Caco-2 (cell line): ENCODE data around the gene PGC. TPM values are rescaled to one million over a fixed set of nuclear protein-coding genes. Genes with fewer than 3 reads are reported as not detected.

Source experiments
- BruUV-seq: library from RNA; stranded (reverse); fragments of 400-500 nt; replicated peaks from 2 replicates; lab custom pipeline; 2021; lab: Mats Ljungman, UMichigan
- CTCF ChIA-PET: fragments of 300-600 bp; sonication (Branson Sonifier 250); formaldehyde crosslinking; loops from one replicate; lab custom pipeline; 2022; ENCODE audit warnings: antibody characterized with exemption; lab: Charles Lee
- POLR2A ChIA-PET: fragments of 300-600 bp; sonication (Branson Sonifier 250); formaldehyde crosslinking; loops from one replicate; lab custom pipeline; 2022; ENCODE audit warnings: antibody characterized with exemption; lab: Charles Lee
- DNase-seq, 2 experiments: peaks; one replicate each; pipeline versions ENCODE4 v3.0.0 to v3.0.0-alpha.2; 2020 to 2022
- H3K27me3 ChIP-seq: replicated peaks from 2 replicates; pipeline ENCODE4 v1.6.0; 2011; ENCODE audit warnings: low read length; ENCODE audit not compliant: control insufficient read depth, insufficient read depth
- H3K36me3 ChIP-seq: 2 replicates; pipeline ENCODE4 v1.5.1; 2011; ENCODE audit warnings: low read length; ENCODE audit not compliant: control insufficient read depth, insufficient read depth
- H3K4me1 ChIP-seq: fragments of 250-450 bp; sonication (Bioruptor Pico); 2 replicates; pipeline ENCODE4 v1.5.1; 2020; ENCODE audit warnings: mild to moderate bottlenecking
- H3K4me3 ChIP-seq: 2 replicates; pipeline ENCODE4 v1.5.1; 2011; ENCODE audit warnings: low read depth, mild to moderate bottlenecking, control low read depth, low read length
- H3K9me3 ChIP-seq: fragments of 250-450 bp; sonication (Bioruptor Pico); 2 replicates; pipeline ENCODE4 v1.5.1; 2020; ENCODE audit warnings: mild to moderate bottlenecking, moderate library complexity
- H3K27ac Mint-ChIP-seq: one replicate; pipeline ENCODE4 v1.8.0; 2022; ENCODE audit warnings: mixed read lengths; ENCODE audit not compliant: unreplicated experiment
- H3K27me3 Mint-ChIP-seq: one replicate; pipeline ENCODE4 v1.8.0; 2022; ENCODE audit warnings: mixed read lengths; ENCODE audit not compliant: insufficient read depth, unreplicated experiment
- H3K36me3 Mint-ChIP-seq: one replicate; pipeline ENCODE4 v1.8.0; 2022; ENCODE audit warnings: mild to moderate bottlenecking, mixed read lengths; ENCODE audit not compliant: insufficient read depth, unreplicated experiment
- H3K4me1 Mint-ChIP-seq: one replicate; pipeline ENCODE4 v1.8.0; 2022; ENCODE audit warnings: low read depth, mixed read lengths; ENCODE audit not compliant: unreplicated experiment
- H3K4me3 Mint-ChIP-seq: one replicate; pipeline ENCODE4 v1.8.0; 2022; ENCODE audit warnings: mild to moderate bottlenecking, moderate library complexity, mixed read lengths; ENCODE audit not compliant: unreplicated experiment
- H3K9me3 Mint-ChIP-seq: one replicate; pipeline ENCODE4 v1.8.0; 2022; ENCODE audit warnings: mixed read lengths; ENCODE audit not compliant: unreplicated experiment
- intact Hi-C: fragments of 100-400 bp; cut with micrococcal nuclease; formaldehyde crosslinking; loops from one replicate; pipeline ENCODE4 v1.10.0; 2022; ENCODE audit not compliant: unreplicated experiment
- total RNA-seq: library from RNA; stranded (reverse); gene quantifications from 2 replicates; pipeline ENCODE4 v1.2.3, GENCODE V29; 2022
- TF ChIP-seq, protein P1 (sequence below), 2 experiments: fragments of 200-600 bp in 1 of 2; IDR thresholded peaks; 1 replicate in 1 of 2; 2 replicates in 1 of 2; pipeline versions ENCODE4 v1.5.1 to v1.8.0; 2011 to 2022; ENCODE audit warnings: antibody characterized with exemption in 1 of 2, control low read depth in 1 of 2, inconsistent platforms in 1 of 2, low read depth in 1 of 2, low read length in 1 of 2, mild to moderate bottlenecking in 1 of 2, moderate library complexity in 1 of 2; ENCODE audit not compliant: insufficient read depth in 1 of 2, severe bottlenecking in 1 of 2, unreplicated experiment in 1 of 2

The PGC gene
- total RNA-seq, 1 experiment from 2014 or later, result 12.2 TPM

GRCh38 chr6:41718828-41719227, 28.4 kb downstream of the PGC start:
- no peaks in the 10 kb centered on the region for H3K27me3 Mint-ChIP-seq
- peaks cover 1% of the 10 kb centered on the region for H3K4me1 Mint-ChIP-seq
- H3K4me3 Mint-ChIP-seq, result no peak overlapping the region
- Histone ChIP-seq H3K36me3 (no peaks in the 10 kb centered on the region), H3K9me3 (no peaks in the 10 kb centered on the region), H3K27me3 (no peaks in the 10 kb centered on the region), H3K4me3 (no peak overlapping the region), H3K4me1 (peaks cover 8% of the 10 kb centered on the region)
- no peaks in the 10 kb centered on the region for H3K36me3 Mint-ChIP-seq
- H3K27ac Mint-ChIP-seq, result no peak overlapping the region
- BruUV-seq, result no TSS peak
- ChIA-PET CTCF (no interaction called here), POLR2A (no interaction called here)
- no peak for DNase-seq
- intact Hi-C loops, result no loop called here
- TF ChIP-seq, protein P1, sequence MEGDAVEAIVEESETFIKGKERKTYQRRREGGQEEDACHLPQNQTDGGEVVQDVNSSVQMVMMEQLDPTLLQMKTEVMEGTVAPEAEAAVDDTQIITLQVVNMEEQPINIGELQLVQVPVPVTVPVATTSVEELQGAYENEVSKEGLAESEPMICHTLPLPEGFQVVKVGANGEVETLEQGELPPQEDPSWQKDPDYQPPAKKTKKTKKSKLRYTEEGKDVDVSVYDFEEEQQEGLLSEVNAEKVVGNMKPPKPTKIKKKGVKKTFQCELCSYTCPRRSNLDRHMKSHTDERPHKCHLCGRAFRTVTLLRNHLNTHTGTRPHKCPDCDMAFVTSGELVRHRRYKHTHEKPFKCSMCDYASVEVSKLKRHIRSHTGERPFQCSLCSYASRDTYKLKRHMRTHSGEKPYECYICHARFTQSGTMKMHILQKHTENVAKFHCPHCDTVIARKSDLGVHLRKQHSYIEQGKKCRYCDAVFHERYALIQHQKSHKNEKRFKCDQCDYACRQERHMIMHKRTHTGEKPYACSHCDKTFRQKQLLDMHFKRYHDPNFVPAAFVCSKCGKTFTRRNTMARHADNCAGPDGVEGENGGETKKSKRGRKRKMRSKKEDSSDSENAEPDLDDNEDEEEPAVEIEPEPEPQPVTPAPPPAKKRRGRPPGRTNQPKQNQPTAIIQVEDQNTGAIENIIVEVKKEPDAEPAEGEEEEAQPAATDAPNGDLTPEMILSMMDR (IDR thresholded peaks at IDR 0.05; ENCODE audit: insufficient read depth in 1 of 2, low read depth in 1 of 2, low read length in 1 of 2, severe bottlenecking in 1 of 2, unreplicated experiment in 1 of 2), result no peak
- no peaks in the 10 kb centered on the region for H3K9me3 Mint-ChIP-seq

DNA sequence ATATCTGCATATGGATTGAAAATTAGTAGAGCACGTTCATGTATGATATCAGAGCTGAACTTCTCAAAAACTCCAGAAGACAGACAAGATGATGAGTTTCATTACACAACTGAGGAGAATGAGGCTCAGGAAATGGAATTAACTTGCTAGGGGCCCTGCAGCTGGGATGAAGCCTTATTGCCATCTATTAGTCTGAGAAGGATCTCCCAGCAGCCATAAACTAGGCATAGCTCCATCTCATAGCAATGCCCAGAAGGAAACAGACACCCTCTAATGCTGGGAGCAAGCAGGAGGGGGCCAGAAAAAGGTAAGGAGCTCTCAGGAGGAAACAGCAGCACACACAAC, 29.8 kb downstream of the PGC start:
- no peaks in the 10 kb centered on the region for H3K4me1 Mint-ChIP-seq
- Histone ChIP-seq H3K27me3 (no peaks in the 10 kb centered on the region), H3K36me3 (no peaks in the 10 kb centered on the region), H3K9me3 (no peaks in the 10 kb centered on the region), H3K4me3 (no peak overlapping the region), H3K4me1 (no peaks in the 10 kb centered on the region)
- CTCF ChIA-PET, result interaction anchor here (1.1 kb wide), 1 partner anchor 69 kb away, joined by 3 read pairs; no protein-coding TSS in a partner anchor
- H3K4me3 Mint-ChIP-seq, result no peak overlapping the region
- POLR2A ChIA-PET, result no interaction called here
- no peak overlapping the region for H3K27ac Mint-ChIP-seq
- intact Hi-C loops, result no loop called here
- TF ChIP-seq, protein P1 (IDR thresholded peaks at IDR 0.05; ENCODE audit: insufficient read depth in 1 of 2, low read depth in 1 of 2, low read length in 1 of 2, severe bottlenecking in 1 of 2, unreplicated experiment in 1 of 2), result no peak
- no peak for DNase-seq
- no peaks in the 10 kb centered on the region for H3K36me3 Mint-ChIP-seq
- no peaks in the 10 kb centered on the region for H3K27me3 Mint-ChIP-seq
- BruUV-seq, result no TSS peak
- no peaks in the 10 kb centered on the region for H3K9me3 Mint-ChIP-seq

DNA sequence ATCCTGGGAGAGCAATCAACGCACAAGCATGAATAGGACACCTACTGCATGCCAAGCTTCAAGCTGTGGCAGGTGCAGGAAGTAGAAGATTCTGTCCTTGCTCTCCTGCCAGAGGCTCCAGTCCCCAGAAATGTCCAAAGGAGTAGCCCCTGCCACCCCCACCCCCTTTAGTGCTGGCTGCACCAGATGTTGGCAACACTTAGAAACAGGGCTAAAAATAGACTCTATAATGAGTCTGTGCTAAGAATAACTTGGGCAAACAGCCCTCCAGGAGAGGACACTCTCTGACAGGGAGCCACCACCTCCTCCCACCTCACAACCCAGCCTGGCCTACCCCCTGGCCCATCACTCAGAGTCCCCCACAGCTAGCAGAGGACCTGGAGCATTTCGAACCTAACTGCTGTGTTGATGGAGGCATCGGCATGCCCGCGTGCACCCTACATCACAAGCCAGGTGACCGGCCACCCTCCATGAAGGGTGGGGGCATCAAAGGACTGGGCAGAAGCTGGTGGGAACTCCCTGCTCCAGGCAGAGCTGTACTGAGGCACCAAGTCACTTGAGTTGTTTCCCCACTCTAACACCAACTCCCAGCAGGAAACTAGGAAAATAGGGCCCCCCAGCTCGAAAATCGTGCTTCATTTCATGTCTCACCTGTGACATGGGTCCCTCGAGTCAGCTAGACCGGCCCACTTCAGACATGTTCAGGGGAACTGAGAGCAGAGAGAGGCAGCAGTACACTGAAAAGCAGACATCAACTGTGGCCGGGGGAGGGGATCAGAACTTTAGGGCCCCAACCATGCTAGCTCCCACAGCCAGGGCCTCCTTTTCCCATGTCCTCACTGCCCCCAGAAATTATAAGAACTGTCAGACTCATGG, 30.4 kb downstream of the PGC start:
- Histone ChIP-seq H3K4me3 (no peak overlapping the region), H3K36me3 (no peaks in the 10 kb centered on the region), H3K27me3 (no peaks in the 10 kb centered on the region), H3K4me1 (no peaks in the 10 kb centered on the region), H3K9me3 (no peaks in the 10 kb centered on the region)
- no peaks in the 10 kb centered on the region for H3K9me3 Mint-ChIP-seq
- BruUV-seq, result no TSS peak
- intact Hi-C loops, result no loop called here
- no peak overlapping the region for H3K4me3 Mint-ChIP-seq
- CTCF ChIA-PET, result interaction anchor here (1.1 kb wide), 1 partner anchor 69 kb away, joined by 3 read pairs; no protein-coding TSS in a partner anchor
- POLR2A ChIA-PET, result no interaction called here
- no peak overlapping the region for H3K27ac Mint-ChIP-seq
- no peaks in the 10 kb centered on the region for H3K4me1 Mint-ChIP-seq
- no peak for DNase-seq
- TF ChIP-seq, protein P1 (IDR thresholded peaks at IDR 0.05; ENCODE audit: insufficient read depth in 1 of 2, low read depth in 1 of 2, low read length in 1 of 2, severe bottlenecking in 1 of 2, unreplicated experiment in 1 of 2), result no peak
- H3K27me3 Mint-ChIP-seq, result no peaks in the 10 kb centered on the region
- no peaks in the 10 kb centered on the region for H3K36me3 Mint-ChIP-seq
